Measurements from ENCODE around the gene PPIL6. TPM values are rescaled to one million over a fixed set of nuclear protein-coding genes. Genes with fewer than 3 reads are reported as not detected.

PPIL6 gene
- total RNA-seq, 2 donors from 2014 or later: 4.2 to 6.0 TPM

DNA sequence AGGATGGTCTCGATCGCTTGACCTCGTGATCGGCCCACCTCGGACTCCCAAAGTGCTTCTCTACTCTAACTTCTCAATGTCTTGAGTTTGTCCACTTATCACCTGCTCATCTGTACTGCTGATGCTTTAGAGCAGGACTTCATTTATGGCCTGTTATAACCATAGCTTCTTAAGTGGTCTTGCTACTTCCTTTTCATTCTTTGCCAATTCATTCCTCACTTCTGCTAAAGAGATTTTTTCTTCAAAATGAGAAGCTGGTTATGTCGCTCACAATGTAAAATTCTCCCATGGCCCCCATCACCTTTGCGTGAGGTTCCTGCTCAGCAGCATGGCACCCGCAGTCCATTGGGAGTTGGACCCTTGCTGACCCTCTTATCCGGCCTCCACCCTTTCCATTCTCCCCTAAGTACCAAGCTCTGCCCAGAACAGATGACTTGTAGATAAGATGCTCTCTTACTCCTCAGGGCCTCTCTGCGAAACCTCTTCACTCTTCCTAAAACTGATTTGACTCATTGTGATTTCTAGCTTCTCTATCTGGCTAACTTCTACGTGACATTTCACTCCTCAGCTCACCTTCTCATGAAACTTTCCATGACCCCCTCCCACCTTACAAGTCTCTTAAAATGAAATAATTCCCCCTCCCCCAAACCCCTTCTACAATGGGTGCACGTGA lies 44.2 kb downstream of the PPIL6 start:
- Histone ChIP-seq H3K9me3 (no peaks in the 10 kb centered on the region), H3K36me3 (no peaks in the 10 kb centered on the region), H3K27me3 (replicated peaks; ENCODE audit: insufficient read depth) (no peaks in the 10 kb centered on the region), H3K4me1 (replicated peaks) (no peaks in the 10 kb centered on the region), H3K4me3 (no peak overlapping the region), H3K27ac (no peak overlapping the region)
- 95% methylated on average over 12 of the region's 12 CpGs for WGBS
- no peak for DNase-seq (ENCODE audit: low spot score)
- intact Hi-C loops (cut with DNase I): no loop called here
- no peak for TF ChIP-seq CTCF (IDR thresholded peaks at IDR 0.05)
- no peak for TF ChIP-seq POLR2AphosphoS5 (IDR thresholded peaks at IDR 0.05)
- TF ChIP-seq POLR2A (IDR thresholded peaks at IDR 0.05): no peak

DNA sequence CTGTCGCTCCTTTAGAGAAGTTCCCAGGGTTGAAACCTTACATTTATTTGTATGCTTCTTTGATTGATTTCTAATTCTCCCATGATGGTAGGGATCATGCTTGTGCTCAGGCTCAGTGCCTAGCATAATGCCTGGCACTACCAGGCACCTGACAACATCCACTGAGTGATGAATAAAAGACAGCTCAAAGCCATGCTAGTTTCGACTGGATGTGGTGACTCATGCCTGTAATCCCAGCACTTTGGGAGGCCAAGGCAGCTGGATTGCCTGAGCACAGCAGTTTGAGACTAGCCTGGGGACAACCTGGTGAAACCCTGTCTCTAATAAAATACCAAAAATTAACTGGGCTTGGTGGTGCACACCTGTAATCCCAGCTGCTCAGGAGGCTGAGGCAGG lies 46.5 kb downstream of the PPIL6 start:
- Histone ChIP-seq H3K4me3 (no peak overlapping the region), H3K9me3 (no peaks in the 10 kb centered on the region), H3K4me1 (replicated peaks) (no peaks in the 10 kb centered on the region), H3K36me3 (no peaks in the 10 kb centered on the region), H3K27ac (no peak overlapping the region), H3K27me3 (replicated peaks; ENCODE audit: insufficient read depth) (no peaks in the 10 kb centered on the region)
- WGBS: 87% methylated on average over 2 of the region's 2 CpGs
- no peak for DNase-seq (ENCODE audit: low spot score)
- TF ChIP-seq POLR2AphosphoS5 (IDR thresholded peaks at IDR 0.05) (no peak), CTCF (IDR thresholded peaks at IDR 0.05) (no peak), POLR2A (IDR thresholded peaks at IDR 0.05) (no peak)
- intact Hi-C loops (cut with DNase I): no loop called here

GRCh38 chr6:109393157-109393885 lies 47.1 kb downstream of the PPIL6 start:
- Histone ChIP-seq H3K4me1 (replicated peaks) (no peaks in the 10 kb centered on the region), H3K27ac (no peak overlapping the region), H3K36me3 (no peaks in the 10 kb centered on the region), H3K9me3 (no peaks in the 10 kb centered on the region), H3K4me3 (no peak overlapping the region), H3K27me3 (replicated peaks; ENCODE audit: insufficient read depth) (no peaks in the 10 kb centered on the region)
- intact Hi-C loops (cut with DNase I): no loop called here
- WGBS: 89% methylated on average over 5 of the region's 5 CpGs
- TF ChIP-seq CTCF (IDR thresholded peaks at IDR 0.05) (no peak), POLR2AphosphoS5 (IDR thresholded peaks at IDR 0.05) (no peak), POLR2A (IDR thresholded peaks at IDR 0.05) (no peak)
- no peak for DNase-seq (ENCODE audit: low spot score)

GRCh38 chr6:109389650-109390274 lies 50.7 kb downstream of the PPIL6 start:
- Histone ChIP-seq H3K4me3 (no peak overlapping the region), H3K27ac (no peak overlapping the region)
- 48% methylated on average over 6 of the region's 6 CpGs for WGBS

More at GRCh38 chr6:109389650-109390274, 50.7 kb downstream of the PPIL6 start:
- DNase-seq (ENCODE audit: low spot score): no peak
- H3K36me3 ChIP-seq: no peaks in the 10 kb centered on the region
- H3K9me3 ChIP-seq: no peaks in the 10 kb centered on the region
- intact Hi-C loops (cut with DNase I): no loop called here
- H3K27me3 ChIP-seq (replicated peaks; ENCODE audit: insufficient read depth): no peaks in the 10 kb centered on the region
- no peaks in the 10 kb centered on the region for H3K4me1 ChIP-seq (replicated peaks)
- TF ChIP-seq POLR2AphosphoS5 (IDR thresholded peaks at IDR 0.05) (no peak), POLR2A (IDR thresholded peaks at IDR 0.05) (no peak), CTCF (IDR thresholded peaks at IDR 0.05) (no peak)
